MCF 10A (cell line): ENCODE data around the gene MPP2. TPM values are rescaled to one million over a fixed set of nuclear protein-coding genes. Genes with fewer than 3 reads are reported as not detected.

Source experiments
- BruUV-seq: library from RNA; stranded (reverse); fragments of 400-500 nt; replicated peaks from 2 replicates; lab custom pipeline; 2021; lab: Mats Ljungman, UMichigan
- CTCF ChIA-PET: fragments of 300-600 bp; sonication (Branson Sonifier 250); formaldehyde crosslinking; extraction: SDS; loops from one replicate; lab custom pipeline; 2021; ENCODE audit warnings: antibody characterized with exemption, inconsistent platforms; lab: Yijun Ruan, JAX
- POLR2A ChIA-PET: fragments of 300-600, 350-650 bp; sonication (Branson Sonifier 250); formaldehyde crosslinking; extraction: SDS; loops from one replicate; lab custom pipeline; 2020; ENCODE audit warnings: antibody characterized with exemption, inconsistent platforms; lab: Yijun Ruan, JAX
- DNase-seq: peaks from one replicate; pipeline ENCODE4 v3.0.0-alpha.2; 2018; ENCODE audit not compliant: unreplicated experiment
- H3K27ac Mint-ChIP-seq: one replicate; pipeline ENCODE4 v1.8.0; 2022; ENCODE audit warnings: mild to moderate bottlenecking, low read depth, mixed read lengths; ENCODE audit not compliant: unreplicated experiment
- H3K27me3 Mint-ChIP-seq: one replicate; pipeline ENCODE4 v1.8.0; 2022; ENCODE audit warnings: mixed read lengths; ENCODE audit not compliant: insufficient read depth, unreplicated experiment
- H3K36me3 Mint-ChIP-seq: one replicate; pipeline ENCODE4 v1.8.0; 2022; ENCODE audit warnings: mild to moderate bottlenecking, moderate library complexity, mixed read lengths; ENCODE audit not compliant: insufficient read depth, unreplicated experiment
- H3K4me1 Mint-ChIP-seq: one replicate; pipeline ENCODE4 v1.8.0; 2022; ENCODE audit warnings: mixed read lengths; ENCODE audit not compliant: insufficient read depth, unreplicated experiment
- H3K4me3 Mint-ChIP-seq: one replicate; pipeline ENCODE4 v1.8.0; 2022; ENCODE audit warnings: mild to moderate bottlenecking, moderate library complexity, mixed read lengths; ENCODE audit not compliant: unreplicated experiment
- H3K9me3 Mint-ChIP-seq: one replicate; pipeline ENCODE4 v1.8.0; 2022; ENCODE audit warnings: mixed read lengths; ENCODE audit not compliant: unreplicated experiment
- intact Hi-C: fragments of 100-400 bp; cut with micrococcal nuclease; formaldehyde crosslinking; loops from 2 replicates; pipeline ENCODE4 v1.14.1; 2022
- total RNA-seq: library from RNA; stranded (reverse); gene quantifications from 2 replicates; pipeline ENCODE4 v1.2.3, GENCODE V29; 2022
- TF ChIP-seq, protein P1 (sequence below): fragments of 200-600 bp; IDR thresholded peaks from one replicate; pipeline ENCODE4 v1.8.0; 2022; ENCODE audit warnings: antibody characterized with exemption, mild to moderate bottlenecking; ENCODE audit not compliant: unreplicated experiment

MPP2 gene
- total RNA-seq, 1 experiment from 2014 or later, result not detected

DNA sequence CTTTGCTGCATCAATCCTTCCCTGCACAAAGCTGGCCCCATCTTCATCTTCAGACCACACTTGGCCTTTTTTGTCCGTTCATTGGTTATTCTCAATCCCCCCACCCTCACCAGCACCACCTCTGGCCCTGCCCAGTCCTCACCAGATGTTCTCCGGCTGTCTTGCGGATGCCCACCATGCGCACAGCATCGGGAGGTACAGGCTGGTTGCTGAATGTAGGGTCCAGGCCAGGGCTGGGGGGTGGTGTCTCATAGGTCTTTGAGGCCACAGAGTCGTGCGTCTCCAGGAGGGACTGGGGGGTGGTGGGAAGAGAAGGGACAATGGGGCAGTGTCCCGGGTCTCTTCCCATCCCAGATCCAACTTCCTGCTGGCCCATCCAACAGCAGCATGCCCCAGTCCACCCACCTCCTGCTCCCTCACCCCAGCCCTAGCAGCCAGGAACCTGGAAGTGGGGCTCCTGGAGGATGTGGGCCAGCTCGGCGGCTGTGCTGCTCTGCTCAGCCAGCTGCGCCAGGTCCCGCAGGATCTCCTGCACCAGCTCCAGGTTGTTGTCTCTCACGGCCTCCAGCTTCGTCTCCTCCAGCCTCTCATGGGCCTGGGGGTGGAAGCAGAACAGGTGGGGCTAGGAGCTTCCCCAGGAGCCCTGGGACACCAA, 24.4 kb downstream of the MPP2 start:
- H3K27me3 Mint-ChIP-seq, result peaks cover 52% of the 10 kb centered on the region
- no TSS peak for BruUV-seq
- peaks cover 6% of the 10 kb centered on the region for H3K4me1 Mint-ChIP-seq
- H3K27ac Mint-ChIP-seq, result no peak overlapping the region
- no peak for DNase-seq
- intact Hi-C loops, result no loop called here
- no peak overlapping the region for H3K4me3 Mint-ChIP-seq
- no peaks in the 10 kb centered on the region for H3K36me3 Mint-ChIP-seq
- no peaks in the 10 kb centered on the region for H3K9me3 Mint-ChIP-seq
- ChIA-PET POLR2A (no interaction called here), CTCF (interaction anchor here (0.6 to 1.5 kb wide), 2 partner anchors 23 to 61 kb away, joined by 3 read pairs; no protein-coding TSS in a partner anchor)
- TF ChIP-seq, protein P1, sequence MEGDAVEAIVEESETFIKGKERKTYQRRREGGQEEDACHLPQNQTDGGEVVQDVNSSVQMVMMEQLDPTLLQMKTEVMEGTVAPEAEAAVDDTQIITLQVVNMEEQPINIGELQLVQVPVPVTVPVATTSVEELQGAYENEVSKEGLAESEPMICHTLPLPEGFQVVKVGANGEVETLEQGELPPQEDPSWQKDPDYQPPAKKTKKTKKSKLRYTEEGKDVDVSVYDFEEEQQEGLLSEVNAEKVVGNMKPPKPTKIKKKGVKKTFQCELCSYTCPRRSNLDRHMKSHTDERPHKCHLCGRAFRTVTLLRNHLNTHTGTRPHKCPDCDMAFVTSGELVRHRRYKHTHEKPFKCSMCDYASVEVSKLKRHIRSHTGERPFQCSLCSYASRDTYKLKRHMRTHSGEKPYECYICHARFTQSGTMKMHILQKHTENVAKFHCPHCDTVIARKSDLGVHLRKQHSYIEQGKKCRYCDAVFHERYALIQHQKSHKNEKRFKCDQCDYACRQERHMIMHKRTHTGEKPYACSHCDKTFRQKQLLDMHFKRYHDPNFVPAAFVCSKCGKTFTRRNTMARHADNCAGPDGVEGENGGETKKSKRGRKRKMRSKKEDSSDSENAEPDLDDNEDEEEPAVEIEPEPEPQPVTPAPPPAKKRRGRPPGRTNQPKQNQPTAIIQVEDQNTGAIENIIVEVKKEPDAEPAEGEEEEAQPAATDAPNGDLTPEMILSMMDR, result no peak

DNA sequence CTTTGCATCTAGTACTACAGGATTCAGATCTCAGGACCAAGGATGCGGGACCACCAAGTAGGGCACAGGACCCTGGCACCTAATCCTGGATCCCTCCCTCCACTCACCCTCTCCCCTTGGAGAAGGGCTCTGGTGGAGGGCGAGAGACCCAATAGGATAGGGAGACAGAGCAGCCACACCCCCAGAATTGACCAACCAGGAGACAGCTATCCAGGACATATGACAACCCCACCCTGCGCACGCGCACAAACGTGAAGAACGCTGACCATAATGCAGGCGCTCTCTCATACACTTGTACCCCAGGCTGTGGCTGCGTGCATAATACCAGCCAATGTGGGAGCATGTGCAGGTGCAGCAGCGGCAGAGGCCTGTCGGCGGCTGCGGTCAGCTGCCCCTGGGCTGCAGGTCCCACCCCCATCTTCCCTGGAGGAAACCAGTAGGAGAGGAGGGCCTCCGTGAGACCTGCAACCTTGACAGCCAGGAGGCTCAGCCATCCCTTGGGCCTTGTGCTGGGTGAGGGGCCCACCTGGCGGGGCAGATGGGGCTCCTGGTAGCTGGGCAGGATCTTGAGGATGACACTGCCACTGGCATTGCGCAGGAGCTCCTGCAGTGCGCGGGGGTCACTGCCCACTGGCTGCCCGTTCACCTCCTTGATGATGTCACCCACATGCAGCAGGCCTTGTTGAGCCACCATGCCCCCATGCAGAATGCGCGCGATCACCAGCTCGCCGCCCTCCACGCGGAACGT, 25.4 kb downstream of the MPP2 start:
- Mint-ChIP-seq H3K9me3 (no peaks in the 10 kb centered on the region), H3K36me3 (no peaks in the 10 kb centered on the region), H3K27me3 (peaks cover 44% of the 10 kb centered on the region), H3K4me3 (no peak overlapping the region), H3K4me1 (peaks cover 6% of the 10 kb centered on the region), H3K27ac (no peak overlapping the region)
- ChIA-PET POLR2A (no interaction called here), CTCF (interaction anchor here (1.0 to 4.9 kb wide), 3 partner anchors 14 to 98 kb away, joined by 3 to 87 read pairs (median 3); no protein-coding TSS in a partner anchor)
- DNase-seq, result no peak
- intact Hi-C loops, result no loop called here
- TF ChIP-seq, protein P1, result no peak
- BruUV-seq, result no TSS peak

DNA sequence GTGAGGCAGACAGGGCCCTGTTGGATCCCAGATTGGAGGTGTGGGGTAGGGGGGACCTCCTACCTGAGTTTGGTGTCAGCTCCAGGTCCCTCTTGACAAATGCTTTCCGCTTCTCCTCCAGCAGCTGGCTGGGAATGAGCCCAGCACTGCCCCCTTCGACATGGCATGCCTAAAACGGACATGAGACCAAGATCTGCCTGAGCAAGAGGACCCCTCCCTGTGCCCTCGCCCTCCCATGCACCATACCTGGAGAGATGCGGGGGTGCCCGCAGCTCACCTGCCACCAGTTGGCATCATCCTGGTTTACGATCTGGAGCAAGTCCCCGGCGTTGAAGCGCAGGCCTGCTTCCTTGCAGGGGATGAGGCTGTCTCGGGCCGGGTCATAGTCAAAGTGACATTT, 26.2 kb downstream of the MPP2 start:
- no peak for DNase-seq
- TF ChIP-seq, protein P1, result no peak
- intact Hi-C loops, result no loop called here
- peaks cover 36% of the 10 kb centered on the region for H3K27me3 Mint-ChIP-seq
- H3K36me3 Mint-ChIP-seq, result no peaks in the 10 kb centered on the region
- no peak overlapping the region for H3K27ac Mint-ChIP-seq
- peaks cover 6% of the 10 kb centered on the region for H3K4me1 Mint-ChIP-seq
- POLR2A ChIA-PET, result no interaction called here
- BruUV-seq, result no TSS peak
- no peak overlapping the region for H3K4me3 Mint-ChIP-seq
- CTCF ChIA-PET, result interaction anchor here (0.6 to 4.9 kb wide), 10 partner anchors 13 to 1729 kb away, joined by 3 to 87 read pairs (median 4); partner anchors contain the start of gene MPP2
- H3K9me3 Mint-ChIP-seq, result no peaks in the 10 kb centered on the region

DNA sequence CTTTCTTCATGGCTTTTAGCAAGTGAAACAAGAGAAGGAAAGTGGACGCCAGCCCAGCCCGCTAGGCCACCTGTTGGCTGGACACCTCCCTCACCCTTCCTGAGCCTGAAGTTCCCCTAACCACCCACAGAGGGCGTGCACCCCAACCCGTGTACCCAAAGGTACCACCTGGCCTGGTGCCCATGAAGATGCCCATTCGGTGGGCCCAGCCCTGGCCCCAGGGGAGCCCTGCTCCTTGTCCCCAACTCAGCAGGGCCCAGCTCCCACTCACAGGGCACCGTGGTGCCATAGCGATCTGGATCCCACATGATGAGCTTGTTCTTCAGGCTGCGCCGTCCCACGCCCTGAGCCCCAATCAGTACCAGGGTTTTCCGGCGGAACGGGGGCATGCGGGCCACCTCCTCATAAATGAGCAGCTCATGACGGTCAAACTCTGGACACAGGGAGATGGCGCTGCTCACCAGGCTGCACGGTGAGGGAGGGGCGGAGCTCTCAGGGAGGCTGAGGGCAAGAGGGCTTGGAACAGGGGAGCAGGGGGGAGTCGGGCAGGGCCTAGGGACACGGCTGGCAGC, 26.8 kb downstream of the MPP2 start:
- Mint-ChIP-seq H3K36me3 (no peaks in the 10 kb centered on the region), H3K4me3 (no peak overlapping the region), H3K9me3 (no peaks in the 10 kb centered on the region), H3K4me1 (peaks cover 6% of the 10 kb centered on the region), H3K27me3 (peaks cover 33% of the 10 kb centered on the region), H3K27ac (no peak overlapping the region)
- BruUV-seq, result no TSS peak
- intact Hi-C loops, result no loop called here
- POLR2A ChIA-PET, result no interaction called here
- CTCF ChIA-PET, result interaction anchor here (0.6 to 4.9 kb wide), 19 partner anchors 8 to 1728 kb away, joined by 3 to 87 read pairs (median 4); partner anchors contain the start of gene MPP2
- peak; percentile 72 for DNase-seq
- TF ChIP-seq, protein P1, result peak; percentile 90
